Measurements from ENCODE around the gene PPP4R3A.
"Not testable (repeated sequence)": the region's sequence is repeated elsewhere in the genome, so short reads cannot be mapped to it uniquely, and the experiment has no call there.

PPP4R3A gene

GRCh38 chr14:91454155-91454554 is 56.0 kb downstream of the PPP4R3A start:
- ChIA-PET POLR2A (ENCODE audit: low non-redundant PET) (no interaction called here), CTCF (interaction anchor here (0.7 kb wide), 1 partner anchor 523 kb away, joined by 4 read pairs; no protein-coding TSS in a partner anchor)

DNA sequence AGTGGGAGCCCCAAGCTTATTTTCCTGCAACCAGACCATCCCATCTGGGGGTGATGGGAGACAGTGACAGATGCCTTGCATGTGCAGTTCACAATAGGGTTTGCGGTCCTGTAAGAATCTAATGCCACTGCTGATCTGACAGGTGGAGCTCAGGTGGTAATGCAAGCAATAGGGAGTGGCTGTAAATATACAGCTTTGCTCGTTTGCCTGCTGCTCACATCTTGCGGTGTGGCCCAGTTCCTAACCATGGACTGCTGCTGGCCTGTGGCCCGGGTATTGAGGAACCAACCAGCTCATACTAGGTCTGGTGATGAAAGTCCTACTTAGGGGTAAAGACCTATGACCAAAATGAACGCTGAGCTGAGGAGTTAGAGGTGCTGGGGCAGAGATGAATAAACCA is 56.4 kb downstream of the PPP4R3A start:
- CTCF ChIA-PET, result interaction anchor here (0.7 kb wide), 1 partner anchor 524 kb away, joined by 4 read pairs; no protein-coding TSS in a partner anchor
- POLR2A ChIA-PET (ENCODE audit: low non-redundant PET), result no interaction called here
- DNase-seq (ENCODE audit: low spot score), result no peak
- TF ChIP-seq, protein P1, sequence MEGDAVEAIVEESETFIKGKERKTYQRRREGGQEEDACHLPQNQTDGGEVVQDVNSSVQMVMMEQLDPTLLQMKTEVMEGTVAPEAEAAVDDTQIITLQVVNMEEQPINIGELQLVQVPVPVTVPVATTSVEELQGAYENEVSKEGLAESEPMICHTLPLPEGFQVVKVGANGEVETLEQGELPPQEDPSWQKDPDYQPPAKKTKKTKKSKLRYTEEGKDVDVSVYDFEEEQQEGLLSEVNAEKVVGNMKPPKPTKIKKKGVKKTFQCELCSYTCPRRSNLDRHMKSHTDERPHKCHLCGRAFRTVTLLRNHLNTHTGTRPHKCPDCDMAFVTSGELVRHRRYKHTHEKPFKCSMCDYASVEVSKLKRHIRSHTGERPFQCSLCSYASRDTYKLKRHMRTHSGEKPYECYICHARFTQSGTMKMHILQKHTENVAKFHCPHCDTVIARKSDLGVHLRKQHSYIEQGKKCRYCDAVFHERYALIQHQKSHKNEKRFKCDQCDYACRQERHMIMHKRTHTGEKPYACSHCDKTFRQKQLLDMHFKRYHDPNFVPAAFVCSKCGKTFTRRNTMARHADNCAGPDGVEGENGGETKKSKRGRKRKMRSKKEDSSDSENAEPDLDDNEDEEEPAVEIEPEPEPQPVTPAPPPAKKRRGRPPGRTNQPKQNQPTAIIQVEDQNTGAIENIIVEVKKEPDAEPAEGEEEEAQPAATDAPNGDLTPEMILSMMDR (conservative IDR thresholded peaks at IDR 0.05; ENCODE audit: low read depth), result no peak
- H3K27ac ChIP-seq, result no peak overlapping the region

More at GRCh38 chr14:91454155-91454554, 56.0 kb downstream of the PPP4R3A start:
- TF ChIP-seq, protein P1 (conservative IDR thresholded peaks at IDR 0.05; ENCODE audit: low read depth), result no peak
- DNase-seq (ENCODE audit: low spot score), result no peak
- H3K27ac ChIP-seq, result no peak overlapping the region

DNA sequence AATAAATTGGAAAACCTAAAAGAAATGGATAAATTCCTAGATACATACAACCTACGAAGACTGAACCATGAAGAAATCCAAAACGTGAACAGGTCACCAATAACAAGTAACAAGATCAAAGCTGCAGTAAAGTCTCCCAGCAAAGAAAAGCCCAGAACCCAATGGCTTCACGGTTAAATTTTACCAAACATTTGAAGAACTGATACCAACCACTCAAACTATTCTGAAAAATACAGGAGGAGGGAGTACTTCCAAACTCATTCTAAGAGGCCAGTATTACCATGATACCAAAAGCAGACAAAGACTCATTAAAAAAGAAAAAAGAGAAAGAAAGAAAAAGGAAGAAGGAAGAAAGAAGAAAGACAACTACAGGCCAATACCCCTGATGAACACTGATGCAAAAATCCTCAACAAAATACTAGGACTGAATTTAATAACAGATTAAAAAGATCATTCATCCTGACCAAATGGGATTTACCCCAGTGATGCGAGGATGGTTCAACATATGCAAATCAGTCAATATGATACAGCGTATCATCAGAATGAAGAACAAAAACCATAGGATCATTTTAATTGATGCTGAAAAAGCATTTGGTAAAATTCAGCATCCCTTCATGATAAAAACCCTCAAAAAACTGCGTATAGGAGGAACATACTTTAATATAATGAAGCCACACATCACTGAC is 65.6 kb downstream of the PPP4R3A start:
- ChIA-PET POLR2A (ENCODE audit: low non-redundant PET) (no interaction called here), CTCF (no interaction called here)
- TF ChIP-seq, protein P1 (conservative IDR thresholded peaks at IDR 0.05; ENCODE audit: low read depth), result no peak

GRCh38 chr14:91439345-91439744 is 70.8 kb downstream of the PPP4R3A start:
- DNase-seq (ENCODE audit: low spot score), result no peak
- H3K27ac ChIP-seq, result no peak overlapping the region
- TF ChIP-seq, protein P1 (conservative IDR thresholded peaks at IDR 0.05; ENCODE audit: low read depth), result no peak
- POLR2A ChIA-PET (ENCODE audit: low non-redundant PET), result interaction anchor here (0.6 kb wide), 1 partner anchor 105 kb away, joined by 4 read pairs; no protein-coding TSS in a partner anchor
- CTCF ChIA-PET, result interaction anchor here (0.6 kb wide), 1 partner anchor 474 kb away, joined by 3 read pairs; no protein-coding TSS in a partner anchor

More for the DNA sequence above, 65.6 kb downstream of the PPP4R3A start:
- no peak for DNase-seq (ENCODE audit: low spot score)
- no peak overlapping the region for H3K27ac ChIP-seq

GRCh38 chr14:91438845-91439244 is 71.3 kb downstream of the PPP4R3A start:
- CTCF ChIA-PET, result interaction anchor here (0.6 kb wide), 1 partner anchor 474 kb away, joined by 3 read pairs; no protein-coding TSS in a partner anchor
- POLR2A ChIA-PET (ENCODE audit: low non-redundant PET), result interaction anchor here (0.6 kb wide), 1 partner anchor 105 kb away, joined by 4 read pairs; no protein-coding TSS in a partner anchor
- DNase-seq (ENCODE audit: low spot score), result no peak
- no peak overlapping the region for H3K27ac ChIP-seq
- TF ChIP-seq, protein P1 (conservative IDR thresholded peaks at IDR 0.05; ENCODE audit: low read depth), result no peak

- H3K27ac ChIP-seq; CTCF ChIA-PET; DNase-seq (ENCODE audit: low spot score); POLR2A ChIA-PET (ENCODE audit: low non-redundant PET): not testable (repeated sequence)
Observed at GRCh38 chr14:91436266-91436665, 73.8 kb downstream of the PPP4R3A start.

DNA sequence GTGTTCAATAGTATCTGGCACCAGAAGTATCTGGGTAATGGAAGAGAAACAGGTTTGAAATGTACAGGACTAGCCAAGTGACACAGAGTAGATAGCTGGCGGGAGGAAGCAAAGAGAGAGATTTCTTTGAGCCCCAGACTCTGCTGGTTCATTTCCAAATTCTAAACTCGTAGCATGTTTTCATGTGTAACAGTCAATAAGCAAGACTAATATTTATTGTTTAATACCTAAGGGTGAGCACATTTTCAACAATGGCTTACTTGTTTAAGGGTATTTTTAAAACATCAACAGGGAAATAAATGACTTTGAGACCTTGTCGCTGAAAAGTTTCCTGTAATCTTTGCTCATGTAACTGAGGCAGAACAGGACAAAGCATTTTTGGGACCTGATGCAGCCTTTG is 80.7 kb downstream of the PPP4R3A start:
- ChIA-PET POLR2A (ENCODE audit: low non-redundant PET) (no interaction called here), CTCF (no interaction called here)
- DNase-seq (ENCODE audit: low spot score), result no peak
- H3K27ac ChIP-seq, result no peak overlapping the region
- TF ChIP-seq, protein P1 (conservative IDR thresholded peaks at IDR 0.05; ENCODE audit: low read depth), result no peak

GRCh38 chr14:91428931-91429330 is 81.2 kb downstream of the PPP4R3A start:
- H3K27ac ChIP-seq; CTCF ChIA-PET; POLR2A ChIA-PET (ENCODE audit: low non-redundant PET); DNase-seq (ENCODE audit: low spot score): not testable (repeated sequence)

GRCh38 chr14:91425531-91425944 is 84.6 kb downstream of the PPP4R3A start:
- CTCF ChIA-PET; H3K27ac ChIP-seq; DNase-seq (ENCODE audit: low spot score); POLR2A ChIA-PET (ENCODE audit: low non-redundant PET): not testable (repeated sequence)
